ENCODE measurements around the gene PSAPL1. TPM values are rescaled to one million over a fixed set of nuclear protein-coding genes. Genes with fewer than 3 reads are reported as not detected.

PSAPL1 gene
- total RNA-seq, 1 experiment from 2014 or later, result not detected

DNA sequence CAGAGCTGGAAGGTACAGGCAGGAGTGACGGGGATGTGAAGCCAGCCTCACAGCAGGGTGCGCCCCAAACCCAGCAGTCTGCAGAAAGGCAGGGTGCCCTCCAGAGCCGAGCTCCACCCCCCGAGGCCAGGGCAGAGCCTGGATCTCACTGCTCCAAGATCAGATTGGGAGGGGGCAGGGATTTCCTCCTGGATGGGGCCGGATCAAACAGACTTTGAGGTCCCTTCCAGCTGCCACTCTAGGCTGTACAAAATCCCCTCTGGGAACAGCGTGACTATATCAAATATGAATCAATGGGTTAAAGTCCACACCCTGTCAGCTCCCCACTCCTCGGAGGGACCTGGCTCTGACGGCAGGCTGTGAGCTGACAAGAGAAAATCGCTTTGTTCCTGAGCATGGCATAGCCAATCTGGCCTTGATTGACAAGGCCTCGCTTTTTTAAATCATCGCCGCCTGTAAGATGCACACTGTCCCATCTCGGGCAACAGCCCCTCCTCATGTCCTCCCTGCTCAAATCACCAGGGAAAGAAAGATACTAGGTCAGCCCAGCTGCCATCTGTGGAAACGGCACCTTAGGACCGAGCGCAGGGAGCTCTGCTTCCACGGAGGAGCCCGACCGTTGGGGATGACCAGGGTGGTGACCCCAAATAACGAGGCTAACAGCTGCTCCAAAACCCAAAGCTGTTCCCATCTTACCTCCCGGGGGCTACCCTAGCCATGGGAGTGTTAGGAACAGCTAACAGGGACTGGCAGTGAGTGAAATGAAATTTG is 39.9 kb downstream of the PSAPL1 start:
- H3K27ac Mint-ChIP-seq (ENCODE audit: low read depth, unreplicated experiment), result no peak overlapping the region
- DNase-seq (ENCODE audit: unreplicated experiment), result no peak
- H3K27me3 Mint-ChIP-seq (ENCODE audit: insufficient read depth, unreplicated experiment), result peaks cover 11% of the 10 kb centered on the region
- no peaks in the 10 kb centered on the region for H3K36me3 Mint-ChIP-seq (ENCODE audit: insufficient read depth, unreplicated experiment)
- no peak for TF ChIP-seq CTCF (IDR thresholded peaks at IDR 0.05; ENCODE audit: unreplicated experiment)
- no peaks in the 10 kb centered on the region for H3K9me3 Mint-ChIP-seq (ENCODE audit: unreplicated experiment)
- BruUV-seq (replicated peaks), result no TSS peak
- ChIA-PET CTCF (interaction anchor here (0.6 kb wide), 1 partner anchor 1226 kb away, joined by 3 read pairs; no protein-coding TSS in a partner anchor), POLR2A (no interaction called here)
- H3K4me3 Mint-ChIP-seq (ENCODE audit: unreplicated experiment), result no peak overlapping the region
- peaks cover 21% of the 10 kb centered on the region for H3K4me1 Mint-ChIP-seq (ENCODE audit: insufficient read depth, unreplicated experiment)
- intact Hi-C loops (cut with micrococcal nuclease), result no loop called here

GRCh38 chr4:7393601-7394575 is 40.8 kb downstream of the PSAPL1 start:
- no peak for DNase-seq (ENCODE audit: unreplicated experiment)
- Mint-ChIP-seq H3K27ac (ENCODE audit: low read depth, unreplicated experiment) (no peak overlapping the region), H3K4me3 (ENCODE audit: unreplicated experiment) (no peak overlapping the region), H3K9me3 (ENCODE audit: unreplicated experiment) (no peaks in the 10 kb centered on the region), H3K36me3 (ENCODE audit: insufficient read depth, unreplicated experiment) (no peaks in the 10 kb centered on the region), H3K27me3 (ENCODE audit: insufficient read depth, unreplicated experiment) (peaks cover 20% of the 10 kb centered on the region), H3K4me1 (ENCODE audit: insufficient read depth, unreplicated experiment) (peaks cover 21% of the 10 kb centered on the region)
- ChIA-PET POLR2A (no interaction called here), CTCF (interaction anchor here (0.6 to 1.1 kb wide), 3 partner anchors 9 to 1226 kb away, joined by 3 to 4 read pairs (median 3); no protein-coding TSS in a partner anchor)
- intact Hi-C loops (cut with micrococcal nuclease), result no loop called here
- no TSS peak for BruUV-seq (replicated peaks)
- TF ChIP-seq CTCF (IDR thresholded peaks at IDR 0.05; ENCODE audit: unreplicated experiment), result no peak

GRCh38 chr4:7392438-7393421 is 42.0 kb downstream of the PSAPL1 start:
- CTCF ChIA-PET, result interaction anchor here (0.6 to 1.1 kb wide), 3 partner anchors 10 to 33 kb away, joined by 3 to 4 read pairs (median 3); no protein-coding TSS in a partner anchor
- POLR2A ChIA-PET, result no interaction called here
- Mint-ChIP-seq H3K27me3 (ENCODE audit: insufficient read depth, unreplicated experiment) (peaks cover 20% of the 10 kb centered on the region), H3K36me3 (ENCODE audit: insufficient read depth, unreplicated experiment) (no peaks in the 10 kb centered on the region), H3K4me3 (ENCODE audit: unreplicated experiment) (no peak overlapping the region), H3K27ac (ENCODE audit: low read depth, unreplicated experiment) (no peak overlapping the region), H3K9me3 (ENCODE audit: unreplicated experiment) (no peaks in the 10 kb centered on the region), H3K4me1 (ENCODE audit: insufficient read depth, unreplicated experiment) (peaks cover 14% of the 10 kb centered on the region)
- TF ChIP-seq CTCF (IDR thresholded peaks at IDR 0.05; ENCODE audit: unreplicated experiment), result no peak
- no peak for DNase-seq (ENCODE audit: unreplicated experiment)
- intact Hi-C loops (cut with micrococcal nuclease), result no loop called here
- BruUV-seq (replicated peaks), result no TSS peak
